GM23338 (cell line): ENCODE data around the gene VCPKMT. TPM values are rescaled to one million over a fixed set of nuclear protein-coding genes. Genes with fewer than 3 reads are reported as not detected.

Source experiments
- ATAC-seq: fragments of 200-7000 bp; cut with Tn5 transposase; 3 replicates; pipeline ENCODE4 v1.9.1; 2020
- DNase-seq: peaks from one replicate; pipeline ENCODE4 v3.0.0-alpha.2; 2015; ENCODE audit warnings: low spot score
- H2AFZ ChIP-seq: fragments of 200-600 bp; sonication (generic); 2 replicates; pipeline ENCODE4 v1.8.0; 2016; ENCODE audit warnings: antibody characterized with exemption, mild to moderate bottlenecking, moderate library complexity
- H3F3A ChIP-seq: fragments of 200-600 bp; sonication (generic); replicated peaks from 2 replicates; pipeline ENCODE4 v1.8.0; 2017; ENCODE audit warnings: antibody characterized with exemption, mixed run types, low read depth
- H3K27ac ChIP-seq: fragments of 200-600 bp; sonication (generic); 2 replicates; pipeline ENCODE4 v1.6.1; 2016; ENCODE audit warnings: low read depth
- H3K27me3 ChIP-seq: fragments of 200-600 bp; sonication (generic); 2 replicates; pipeline ENCODE4 v1.8.0; 2016; ENCODE audit warnings: mild to moderate bottlenecking, mixed run types, moderate library complexity; ENCODE audit not compliant: insufficient read depth
- H3K36me3 ChIP-seq: fragments of 200-600 bp; sonication (generic); 2 replicates; pipeline ENCODE4 v1.8.0; 2016; ENCODE audit warnings: mild to moderate bottlenecking; ENCODE audit not compliant: insufficient read depth
- H3K4me1 ChIP-seq: fragments of 200-600 bp; sonication (generic); 2 replicates; pipeline ENCODE4 v1.8.0; 2016; ENCODE audit warnings: mild to moderate bottlenecking, moderate library complexity; ENCODE audit not compliant: insufficient read depth
- H3K4me2 ChIP-seq: fragments of 200-600 bp; sonication (generic); 2 replicates; pipeline ENCODE4 v1.7.1; 2017; ENCODE audit warnings: mixed run types
- H3K4me3 ChIP-seq: fragments of 200-600 bp; sonication (generic); 2 replicates; pipeline ENCODE4 v1.6.1; 2016; ENCODE audit warnings: mixed run types
- H3K79me2 ChIP-seq: fragments of 200-600 bp; sonication (generic); replicated peaks from 2 replicates; pipeline ENCODE4 v1.8.0; 2017; ENCODE audit warnings: mild to moderate bottlenecking; ENCODE audit not compliant: insufficient read depth
- H3K9me2 ChIP-seq: fragments of 200-600 bp; sonication (generic); 2 replicates; pipeline ENCODE4 v1.8.0; 2017; ENCODE audit not compliant: insufficient read depth
- H4K20me1 ChIP-seq: fragments of 200-600 bp; sonication (generic); replicated peaks from 2 replicates; pipeline ENCODE4 v1.8.0; 2017; ENCODE audit warnings: mild to moderate bottlenecking; ENCODE audit not compliant: insufficient read depth
- H3K27ac Mint-ChIP-seq: 2 replicates; pipeline ENCODE4 v1.8.0; 2020; ENCODE audit warnings: inconsistent platforms, mild to moderate bottlenecking, moderate library complexity, mixed read lengths
- H3K27me3 Mint-ChIP-seq: 3 replicates; pipeline ENCODE4 v1.8.0; 2022; ENCODE audit warnings: low read depth, mild to moderate bottlenecking, moderate library complexity, mixed read lengths, inconsistent platforms; ENCODE audit not compliant: insufficient read depth, poor library complexity
- H3K36me3 Mint-ChIP-seq: 3 replicates; pipeline ENCODE4 v1.8.0; 2021; ENCODE audit warnings: low read depth, mild to moderate bottlenecking, inconsistent platforms, moderate library complexity, mixed read lengths
- H3K4me1 Mint-ChIP-seq: 3 replicates; pipeline ENCODE4 v1.8.0; 2020; ENCODE audit warnings: mild to moderate bottlenecking, inconsistent platforms, mixed read lengths
- H3K4me3 Mint-ChIP-seq: 3 replicates; pipeline ENCODE4 v1.8.0; 2021; ENCODE audit warnings: moderate library complexity, mild to moderate bottlenecking, inconsistent platforms, mixed read lengths
- H3K9me3 Mint-ChIP-seq: 3 replicates; pipeline ENCODE4 v1.8.0; 2020; ENCODE audit warnings: moderate library complexity, mild to moderate bottlenecking, inconsistent platforms, mixed read lengths
- CREB1 ChIP-seq: fragments of 250-450 bp; sonication (Bioruptor Pico); IDR thresholded peaks from 2 replicates; pipeline ENCODE4 v1.5.0; 2020; ENCODE audit warnings: low read depth, mild to moderate bottlenecking, moderate library complexity
- EZH2phosphoT487 ChIP-seq: fragments of 200-600 bp; sonication (generic); IDR thresholded peaks from one replicate; pipeline ENCODE4 v1.8.1; 2018; ENCODE audit warnings: antibody characterized with exemption; ENCODE audit not compliant: unreplicated experiment
- JUNB ChIP-seq: IDR thresholded peaks from one replicate; pipeline ENCODE4 v1.6.1; 2016; ENCODE audit warnings: antibody characterized with exemption; ENCODE audit not compliant: unreplicated experiment
- NANOG ChIP-seq: IDR thresholded peaks from 2 replicates; pipeline ENCODE4 v1.6.1; 2016; ENCODE audit warnings: antibody characterized with exemption, borderline replicate concordance
- STAT1 ChIP-seq: IDR thresholded peaks from one replicate; pipeline ENCODE4 v1.6.1; 2016; ENCODE audit warnings: antibody characterized with exemption; ENCODE audit not compliant: unreplicated experiment
- polyA plus RNA-seq: library from polyadenylated mRNA; unstranded; fragments of >200 nt; fragmentation: Nextera tagmentation; extraction: Ambion mirVana; gene quantifications from 2 replicates; pipeline ENCODE4 v1.2.1, GENCODE V29; 2016
- total RNA-seq: library from RNA; depleted of rRNA; stranded (reverse); fragments of >200 nt; shearing (Covaris generic); gene quantifications from 2 replicates; pipeline ENCODE4 v1.2.3, GENCODE V29; 2014
- TF ChIP-seq, protein P1 (sequence below): fragments of 250-450 bp; sonication (Bioruptor Pico); IDR thresholded peaks from 2 replicates; pipeline ENCODE4 v1.5.0; 2020; ENCODE audit warnings: mild to moderate bottlenecking, moderate library complexity
- TF ChIP-seq, protein P2 (sequence below): IDR thresholded peaks from one replicate; pipeline ENCODE4 v1.6.1; 2018; ENCODE audit warnings: antibody characterized with exemption; ENCODE audit not compliant: unreplicated experiment

Gene VCPKMT
- total and polyA plus RNA-seq, 2 experiments from 2014 or later: 12.3 to 15.8 TPM

DNA sequence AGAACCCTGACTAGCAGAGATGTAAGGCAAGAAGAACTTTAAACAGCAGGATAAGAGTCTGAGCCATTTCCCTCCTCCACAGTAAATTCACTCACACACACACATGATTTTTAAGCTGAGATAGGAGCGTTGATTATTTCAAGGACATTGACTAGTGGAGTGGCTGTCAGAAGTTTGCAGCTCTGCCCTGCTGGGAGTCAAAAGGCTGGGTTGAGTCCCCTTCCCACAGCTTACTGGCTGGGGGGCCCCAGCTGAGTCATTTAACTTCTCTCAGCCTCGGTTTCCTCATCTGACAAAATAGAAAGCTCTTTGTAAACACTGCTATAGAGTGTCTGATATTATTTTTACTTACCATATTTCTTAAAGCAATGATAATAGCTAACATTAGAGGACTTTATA is 28.3 kb downstream of the VCPKMT start:
- no peaks in the 10 kb centered on the region for H3K36me3 Mint-ChIP-seq
- no peaks in the 10 kb centered on the region for H3K36me3 ChIP-seq
- H3K9me2 ChIP-seq: no peaks in the 10 kb centered on the region
- H3K9me3 Mint-ChIP-seq: no peaks in the 10 kb centered on the region
- no peak overlapping the region for H3K27ac Mint-ChIP-seq
- H3F3A ChIP-seq: no peaks in the 10 kb centered on the region
- no peak overlapping the region for H3K27ac ChIP-seq
- H3K4me3 ChIP-seq: no peak overlapping the region
- TF ChIP-seq, protein P1, sequence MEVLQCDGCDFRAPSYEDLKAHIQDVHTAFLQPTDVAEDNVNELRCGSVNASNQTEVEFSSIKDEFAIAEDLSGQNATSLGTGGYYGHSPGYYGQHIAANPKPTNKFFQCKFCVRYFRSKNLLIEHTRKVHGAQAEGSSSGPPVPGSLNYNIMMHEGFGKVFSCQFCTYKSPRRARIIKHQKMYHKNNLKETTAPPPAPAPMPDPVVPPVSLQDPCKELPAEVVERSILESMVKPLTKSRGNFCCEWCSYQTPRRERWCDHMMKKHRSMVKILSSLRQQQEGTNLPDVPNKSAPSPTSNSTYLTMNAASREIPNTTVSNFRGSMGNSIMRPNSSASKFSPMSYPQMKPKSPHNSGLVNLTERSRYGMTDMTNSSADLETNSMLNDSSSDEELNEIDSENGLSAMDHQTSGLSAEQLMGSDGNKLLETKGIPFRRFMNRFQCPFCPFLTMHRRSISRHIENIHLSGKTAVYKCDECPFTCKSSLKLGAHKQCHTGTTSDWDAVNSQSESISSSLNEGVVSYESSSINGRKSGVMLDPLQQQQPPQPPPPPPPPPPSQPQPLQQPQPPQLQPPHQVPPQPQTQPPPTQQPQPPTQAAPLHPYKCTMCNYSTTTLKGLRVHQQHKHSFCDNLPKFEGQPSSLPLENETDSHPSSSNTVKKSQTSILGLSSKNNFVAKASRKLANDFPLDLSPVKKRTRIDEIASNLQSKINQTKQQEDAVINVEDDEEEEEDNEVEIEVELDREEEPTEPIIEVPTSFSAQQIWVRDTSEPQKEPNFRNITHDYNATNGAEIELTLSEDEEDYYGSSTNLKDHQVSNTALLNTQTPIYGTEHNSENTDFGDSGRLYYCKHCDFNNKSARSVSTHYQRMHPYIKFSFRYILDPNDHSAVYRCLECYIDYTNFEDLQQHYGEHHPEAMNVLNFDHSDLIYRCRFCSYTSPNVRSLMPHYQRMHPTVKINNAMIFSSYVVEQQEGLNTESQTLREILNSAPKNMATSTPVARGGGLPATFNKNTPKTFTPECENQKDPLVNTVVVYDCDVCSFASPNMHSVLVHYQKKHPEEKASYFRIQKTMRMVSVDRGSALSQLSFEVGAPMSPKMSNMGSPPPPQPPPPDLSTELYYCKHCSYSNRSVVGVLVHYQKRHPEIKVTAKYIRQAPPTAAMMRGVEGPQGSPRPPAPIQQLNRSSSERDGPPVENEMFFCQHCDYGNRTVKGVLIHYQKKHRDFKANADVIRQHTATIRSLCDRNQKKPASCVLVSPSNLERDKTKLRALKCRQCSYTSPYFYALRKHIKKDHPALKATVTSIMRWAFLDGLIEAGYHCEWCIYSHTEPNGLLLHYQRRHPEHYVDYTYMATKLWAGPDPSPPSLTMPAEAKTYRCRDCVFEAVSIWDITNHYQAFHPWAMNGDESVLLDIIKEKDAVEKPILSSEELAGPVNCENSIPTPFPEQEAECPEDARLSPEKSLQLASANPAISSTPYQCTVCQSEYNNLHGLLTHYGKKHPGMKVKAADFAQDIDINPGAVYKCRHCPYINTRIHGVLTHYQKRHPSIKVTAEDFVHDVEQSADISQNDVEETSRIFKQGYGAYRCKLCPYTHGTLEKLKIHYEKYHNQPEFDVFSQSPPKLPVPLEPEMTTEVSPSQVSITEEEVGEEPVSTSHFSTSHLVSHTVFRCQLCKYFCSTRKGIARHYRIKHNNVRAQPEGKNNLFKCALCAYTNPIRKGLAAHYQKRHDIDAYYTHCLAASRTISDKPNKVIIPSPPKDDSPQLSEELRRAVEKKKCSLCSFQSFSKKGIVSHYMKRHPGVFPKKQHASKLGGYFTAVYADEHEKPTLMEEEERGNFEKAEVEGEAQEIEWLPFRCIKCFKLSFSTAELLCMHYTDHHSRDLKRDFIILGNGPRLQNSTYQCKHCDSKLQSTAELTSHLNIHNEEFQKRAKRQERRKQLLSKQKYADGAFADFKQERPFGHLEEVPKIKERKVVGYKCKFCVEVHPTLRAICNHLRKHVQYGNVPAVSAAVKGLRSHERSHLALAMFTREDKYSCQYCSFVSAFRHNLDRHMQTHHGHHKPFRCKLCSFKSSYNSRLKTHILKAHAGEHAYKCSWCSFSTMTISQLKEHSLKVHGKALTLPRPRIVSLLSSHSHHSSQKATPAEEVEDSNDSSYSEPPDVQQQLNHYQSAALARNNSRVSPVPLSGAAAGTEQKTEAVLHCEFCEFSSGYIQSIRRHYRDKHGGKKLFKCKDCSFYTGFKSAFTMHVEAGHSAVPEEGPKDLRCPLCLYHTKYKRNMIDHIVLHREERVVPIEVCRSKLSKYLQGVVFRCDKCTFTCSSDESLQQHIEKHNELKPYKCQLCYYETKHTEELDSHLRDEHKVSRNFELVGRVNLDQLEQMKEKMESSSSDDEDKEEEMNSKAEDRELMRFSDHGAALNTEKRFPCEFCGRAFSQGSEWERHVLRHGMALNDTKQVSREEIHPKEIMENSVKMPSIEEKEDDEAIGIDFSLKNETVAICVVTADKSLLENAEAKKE (CRISPR knock-in tag): no peak
- no peak for TF ChIP-seq EZH2phosphoT487
- no peak for TF ChIP-seq NANOG
- TF ChIP-seq CREB1 (CRISPR knock-in tag): no peak
- TF ChIP-seq STAT1: no peak
- TF ChIP-seq JUNB: no peak
- TF ChIP-seq, protein P2, sequence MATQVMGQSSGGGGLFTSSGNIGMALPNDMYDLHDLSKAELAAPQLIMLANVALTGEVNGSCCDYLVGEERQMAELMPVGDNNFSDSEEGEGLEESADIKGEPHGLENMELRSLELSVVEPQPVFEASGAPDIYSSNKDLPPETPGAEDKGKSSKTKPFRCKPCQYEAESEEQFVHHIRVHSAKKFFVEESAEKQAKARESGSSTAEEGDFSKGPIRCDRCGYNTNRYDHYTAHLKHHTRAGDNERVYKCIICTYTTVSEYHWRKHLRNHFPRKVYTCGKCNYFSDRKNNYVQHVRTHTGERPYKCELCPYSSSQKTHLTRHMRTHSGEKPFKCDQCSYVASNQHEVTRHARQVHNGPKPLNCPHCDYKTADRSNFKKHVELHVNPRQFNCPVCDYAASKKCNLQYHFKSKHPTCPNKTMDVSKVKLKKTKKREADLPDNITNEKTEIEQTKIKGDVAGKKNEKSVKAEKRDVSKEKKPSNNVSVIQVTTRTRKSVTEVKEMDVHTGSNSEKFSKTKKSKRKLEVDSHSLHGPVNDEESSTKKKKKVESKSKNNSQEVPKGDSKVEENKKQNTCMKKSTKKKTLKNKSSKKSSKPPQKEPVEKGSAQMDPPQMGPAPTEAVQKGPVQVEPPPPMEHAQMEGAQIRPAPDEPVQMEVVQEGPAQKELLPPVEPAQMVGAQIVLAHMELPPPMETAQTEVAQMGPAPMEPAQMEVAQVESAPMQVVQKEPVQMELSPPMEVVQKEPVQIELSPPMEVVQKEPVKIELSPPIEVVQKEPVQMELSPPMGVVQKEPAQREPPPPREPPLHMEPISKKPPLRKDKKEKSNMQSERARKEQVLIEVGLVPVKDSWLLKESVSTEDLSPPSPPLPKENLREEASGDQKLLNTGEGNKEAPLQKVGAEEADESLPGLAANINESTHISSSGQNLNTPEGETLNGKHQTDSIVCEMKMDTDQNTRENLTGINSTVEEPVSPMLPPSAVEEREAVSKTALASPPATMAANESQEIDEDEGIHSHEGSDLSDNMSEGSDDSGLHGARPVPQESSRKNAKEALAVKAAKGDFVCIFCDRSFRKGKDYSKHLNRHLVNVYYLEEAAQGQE: no peak
- DNase-seq (no peak), ATAC-seq (no peak)
- H3K27me3 Mint-ChIP-seq: peaks cover 5% of the 10 kb centered on the region
- H3K4me1 Mint-ChIP-seq: peaks cover 6% of the 10 kb centered on the region
- H3K27me3 ChIP-seq: no peaks in the 10 kb centered on the region
- H4K20me1 ChIP-seq: no peaks in the 10 kb centered on the region
- H3K4me1 ChIP-seq: no peaks in the 10 kb centered on the region; the same call in 1 of the 2 replicates
- no peak overlapping the region for H2AFZ ChIP-seq
- no peak overlapping the region for H3K4me3 Mint-ChIP-seq
- H3K79me2 ChIP-seq: no peaks in the 10 kb centered on the region
- no peak overlapping the region for H3K4me2 ChIP-seq
